ENCODE results near the gene ARSA. TPM values are rescaled to one million over a fixed set of nuclear protein-coding genes. Genes with fewer than 3 reads are reported as not detected.

ARSA gene
- polyA plus RNA-seq, 1 of the 3 experiments (the other 2 are of a cell fraction): 34.2 TPM

GRCh38 chr22:50585781-50586180 is 42.2 kb downstream of the ARSA start:
- H3K9ac ChIP-seq: no peak overlapping the region
- DNase-seq: no peak
- ChIA-PET CTCF (interaction anchor here (1.1 to 2.9 kb wide), 2 partner anchors 35 to 259 kb away, joined by 3 to 13 read pairs; no protein-coding TSS in a partner anchor), POLR2A (interaction anchor here (0.6 kb wide), 1 partner anchor 271 kb away, joined by 3 read pairs; no protein-coding TSS in a partner anchor)
- H3K4me1 ChIP-seq (ENCODE audit: control insufficient read depth in 1 of 2, insufficient read depth in 2 of 2, low read depth in 1 of 2, low read length in 1 of 2): peaks cover 0 to 14% of the 10 kb centered on the region in 2 experiments; a peak in 1 of 4 replicates
- H3K9me2 ChIP-seq: no peaks in the 10 kb centered on the region
- H3K27me3 ChIP-seq (ENCODE audit: insufficient read depth): no peaks in the 10 kb centered on the region
- peaks cover 24% of the 10 kb centered on the region; the same call in 1 of the 2 replicates for H3K79me2 ChIP-seq (ENCODE audit: insufficient read depth)
- no peaks in the 10 kb centered on the region for H4K20me1 ChIP-seq (ENCODE audit: insufficient read depth)
- H3K4me3 ChIP-seq (ENCODE audit: low read depth in 2 of 2, low read length in 1 of 2): no peak overlapping the region
- no peak overlapping the region for H2AFZ ChIP-seq (ENCODE audit: low read depth)
- H3K9me3 ChIP-seq: no peaks in the 10 kb centered on the region
- H3K27ac ChIP-seq (ENCODE audit: low read depth in 2 of 2, low read length in 1 of 2): no peak overlapping the region
- TF ChIP-seq USF2 (IDR thresholded peaks at IDR 0.05; ENCODE audit: borderline replicate concordance, low read depth, low read length) (no peak), EZH2phosphoT487 (IDR thresholded peaks at IDR 0.05; ENCODE audit: borderline replicate concordance, low read depth) (no peak), TAF1 (IDR thresholded peaks at IDR 0.05; ENCODE audit: borderline replicate concordance, low read depth, low read length) (no peak), FOXM1 (IDR thresholded peaks at IDR 0.05; ENCODE audit: low read depth) (no peak)
- no peaks in the 10 kb centered on the region for H3F3A ChIP-seq (replicated peaks; ENCODE audit: insufficient read depth)
- H3K4me2 ChIP-seq: no peak overlapping the region
- no peaks in the 10 kb centered on the region for H3K36me3 ChIP-seq (replicated peaks in 1 of 2; ENCODE audit: control insufficient read depth in 1 of 2, insufficient read depth in 2 of 2, low read length in 1 of 2)
- 98% methylated on average over 6 of the region's 8 CpGs for WGBS (ENCODE audit: low lambda C conversion rate)

- H3K36me3 ChIP-seq (replicated peaks in 1 of 2; ENCODE audit: control insufficient read depth in 1 of 2, insufficient read depth in 2 of 2, low read length in 1 of 2): peaks cover 0 to 1% of the 10 kb centered on the region in 2 experiments
- no peak overlapping the region for H3K9ac ChIP-seq
- H3K4me3 ChIP-seq (ENCODE audit: low read depth in 2 of 2, low read length in 1 of 2): no peak overlapping the region
- no peaks in the 10 kb centered on the region for H3K27me3 ChIP-seq (ENCODE audit: insufficient read depth)
- H3K79me2 ChIP-seq (ENCODE audit: insufficient read depth): peaks cover 24% of the 10 kb centered on the region; the same call in 1 of the 2 replicates
- H3F3A ChIP-seq (replicated peaks; ENCODE audit: insufficient read depth): no peaks in the 10 kb centered on the region
- H3K27ac ChIP-seq (ENCODE audit: low read depth in 2 of 2, low read length in 1 of 2): no peak overlapping the region
- 94% methylated on average over 3 of the region's 3 CpGs for WGBS (ENCODE audit: low lambda C conversion rate)
- POLR2A ChIA-PET: interaction anchor here (0.6 kb wide), 1 partner anchor 270 kb away, joined by 3 read pairs; no protein-coding TSS in a partner anchor
- no peaks in the 10 kb centered on the region for H3K9me2 ChIP-seq
- TF ChIP-seq ZBTB33 (IDR thresholded peaks at IDR 0.05; ENCODE audit: borderline replicate concordance, low read depth): no peak
- no peak for TF ChIP-seq SMC3 (IDR thresholded peaks at IDR 0.05; ENCODE audit: low read depth, low read length)
- TF ChIP-seq IRF3 (IDR thresholded peaks at IDR 0.05; ENCODE audit: low read depth, low read length): no peak
- no peak for TF ChIP-seq MXI1 (IDR thresholded peaks at IDR 0.05; ENCODE audit: low read depth, low read length)
- no peak for TF ChIP-seq JUND (IDR thresholded peaks at IDR 0.05)
- no peak for TF ChIP-seq RCOR1 (IDR thresholded peaks at IDR 0.05; ENCODE audit: low read length)
- TF ChIP-seq RXRA (IDR thresholded peaks at IDR 0.05; ENCODE audit: borderline replicate concordance, low read depth): no peak
- TF ChIP-seq PBX3 (IDR thresholded peaks at IDR 0.05): no peak
- TF ChIP-seq NRF1 (IDR thresholded peaks at IDR 0.05; ENCODE audit: low read depth, low read length): no peak
- TF ChIP-seq USF1 (IDR thresholded peaks at IDR 0.05; ENCODE audit: borderline replicate concordance, low read depth): no peak
- no peak for TF ChIP-seq POLR2AphosphoS5 (IDR thresholded peaks at IDR 0.05; ENCODE audit: low read depth, low read length)
- TF ChIP-seq FOSL2 (IDR thresholded peaks at IDR 0.05; ENCODE audit: borderline replicate concordance, low read depth): no peak
- TF ChIP-seq CHD2 (IDR thresholded peaks at IDR 0.05; ENCODE audit: low read length, partially characterized antibody): no peak
- no peak for TF ChIP-seq FOXJ3 (CRISPR knock-in tag; IDR thresholded peaks at IDR 0.05)
- TF ChIP-seq SIN3A (IDR thresholded peaks at IDR 0.05; ENCODE audit: borderline replicate concordance, low read depth, low read length): no peak
- H3K4me1 ChIP-seq (ENCODE audit: control insufficient read depth in 1 of 2, insufficient read depth in 2 of 2, low read depth in 1 of 2, low read length in 1 of 2): peaks cover 0 to 14% of the 10 kb centered on the region in 2 experiments; a peak in 1 of 4 replicates
- CTCF ChIA-PET: interaction anchor here (0.7 to 1.1 kb wide), 3 partner anchors 35 to 259 kb away, joined by 3 to 4 read pairs (median 3); no protein-coding TSS in a partner anchor
- no peaks in the 10 kb centered on the region for H3K9me3 ChIP-seq
- H2AFZ ChIP-seq (ENCODE audit: low read depth): no peak overlapping the region
- H4K20me1 ChIP-seq (ENCODE audit: insufficient read depth): no peaks in the 10 kb centered on the region
- DNase-seq: no peak
- H3K4me2 ChIP-seq: no peak overlapping the region
These were observed 42.7 kb downstream of the ARSA start for GRCh38 chr22:50585238-50585637.
